GM13976 (cell line): Measurements from ENCODE around the gene MEX3B.

ENCODE experiments used
- DNase-seq: peaks from one replicate; pipeline ENCODE4 v3.0.0; 2012; ENCODE audit warnings: low spot score
- CTCF ChIP-seq: IDR thresholded peaks from 2 replicates; pipeline ENCODE4 v1.5.1; 2012; ENCODE audit warnings: borderline replicate concordance, mild to moderate bottlenecking; ENCODE audit not compliant: insufficient read depth; ENCODE audit errors: extremely low read depth, missing control alignments, control extremely low read depth
- in situ Hi-C: fragments of 300-500 bp; cut with MboI; formaldehyde crosslinking; loops from one replicate; pipeline ENCODE4 v1.12.0; 2022; ENCODE audit warnings: low sequenced_read_pairs, mixed read lengths, inconsistent platforms; ENCODE audit not compliant: unreplicated experiment

MEX3B gene

DNA sequence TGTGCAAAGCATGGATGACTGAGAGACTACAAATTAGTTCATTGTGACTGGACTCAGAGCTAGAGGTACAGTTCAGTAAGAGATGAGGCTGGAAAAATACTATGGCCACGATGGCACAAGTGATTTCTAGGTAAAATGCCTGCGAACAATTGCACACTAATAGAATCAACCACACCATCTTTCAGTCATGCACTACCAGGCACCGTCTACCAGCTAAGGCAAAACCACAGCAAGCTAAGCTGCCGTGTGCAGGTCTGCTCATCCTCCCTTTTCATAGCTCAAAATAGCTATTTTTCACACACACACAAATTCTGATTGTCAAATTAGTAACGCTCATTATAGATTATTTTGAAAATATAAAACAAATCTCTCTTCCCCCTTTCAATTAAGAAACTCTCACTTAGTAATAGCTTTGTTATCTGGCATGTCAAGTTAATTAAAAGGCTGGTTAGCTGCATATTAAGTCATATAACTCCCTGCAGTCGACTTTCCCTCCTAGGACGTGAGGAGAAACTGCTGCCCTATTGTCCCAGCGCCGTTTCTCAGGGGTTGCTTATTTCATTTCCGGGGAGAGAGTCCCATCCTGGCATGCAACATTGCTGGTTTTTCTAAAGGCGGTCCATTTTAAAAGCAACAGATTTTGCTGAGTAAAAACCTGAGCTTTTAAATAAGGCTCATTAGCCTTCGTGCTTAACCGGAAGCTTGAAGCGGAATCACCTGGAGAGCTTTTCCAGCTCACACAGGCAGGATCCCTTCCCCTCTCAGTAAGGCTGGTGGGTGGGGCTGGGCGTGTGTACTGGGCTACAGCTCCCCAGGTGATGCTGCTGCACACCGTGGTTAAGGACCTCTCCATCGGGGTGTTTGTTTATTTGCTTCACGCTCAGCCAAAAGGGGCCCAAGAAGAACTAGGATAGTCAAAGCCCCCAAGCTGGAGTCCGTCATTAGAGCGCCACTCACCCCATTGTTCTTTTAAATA lies 16.9 kb upstream of the MEX3B start:
- DNase-seq = no peak
- in situ Hi-C loops = no loop called here

GRCh38 chr15:82060817-82061216 lies 15.0 kb upstream of the MEX3B start:
- in situ Hi-C loops = no loop called here

More for the DNA sequence above, 16.9 kb upstream of the MEX3B start:
- no peak for TF ChIP-seq CTCF

DNA sequence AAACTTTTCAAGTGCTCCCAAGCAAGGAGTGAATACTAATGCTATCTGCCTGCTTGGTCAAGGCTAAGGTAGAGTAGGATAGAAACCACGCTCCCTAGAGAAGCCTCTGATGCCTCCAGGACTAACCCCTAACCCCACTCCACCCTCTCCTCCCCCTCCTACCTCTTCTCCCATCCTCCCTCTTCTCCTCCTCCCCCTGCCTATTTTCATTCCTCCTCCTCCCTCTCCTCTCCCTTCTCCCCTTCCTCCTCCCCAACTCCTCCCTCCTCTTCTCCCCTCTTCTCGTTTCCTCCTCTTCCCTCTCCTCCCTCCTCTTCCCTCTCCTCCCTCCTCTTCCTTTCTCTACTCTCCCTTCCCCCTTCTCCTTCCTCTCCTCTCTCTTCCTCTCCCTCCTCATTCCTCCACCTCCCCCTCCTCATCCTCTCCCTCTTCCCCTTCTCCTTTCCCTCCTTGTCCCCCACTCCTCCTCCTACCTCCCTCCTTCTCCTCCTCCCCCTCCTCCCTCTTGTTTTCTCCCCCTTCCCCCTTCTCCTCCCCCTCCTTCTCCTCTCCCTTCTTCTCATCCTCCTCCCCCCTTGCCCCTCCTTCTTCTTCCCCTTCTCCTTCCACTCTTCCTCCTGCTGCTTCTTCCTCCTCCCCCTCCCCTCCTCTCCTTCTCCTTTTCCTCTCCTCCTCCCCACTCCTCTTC lies 12.8 kb upstream of the MEX3B start:
- TF ChIP-seq CTCF = no peak
- DNase-seq = no peak
- in situ Hi-C loops = no loop called here

More at GRCh38 chr15:82060817-82061216, 15.0 kb upstream of the MEX3B start:
- TF ChIP-seq CTCF = no peak
- DNase-seq = no peak

DNA sequence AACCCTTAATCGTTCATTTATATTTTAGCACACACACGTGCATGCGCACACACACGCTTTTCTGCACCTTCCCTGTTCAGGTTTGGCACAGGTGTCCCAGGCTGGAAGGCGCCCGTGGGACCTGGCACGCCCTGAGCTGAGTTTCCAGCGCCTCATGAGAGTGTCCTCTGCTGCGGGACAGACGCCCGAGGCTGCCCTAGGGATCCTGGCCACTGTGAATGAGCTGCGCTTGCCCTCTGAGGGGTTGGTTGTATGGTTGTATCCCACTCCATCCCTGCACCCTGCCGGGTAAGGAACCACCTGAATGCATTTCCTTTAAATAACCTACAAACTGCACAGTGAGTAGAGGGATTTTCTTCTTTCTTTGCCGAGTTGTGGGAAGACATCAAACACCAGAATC lies 12.2 kb upstream of the MEX3B start:
- TF ChIP-seq CTCF = no peak
- DNase-seq = no peak
- in situ Hi-C loops = no loop called here

DNA sequence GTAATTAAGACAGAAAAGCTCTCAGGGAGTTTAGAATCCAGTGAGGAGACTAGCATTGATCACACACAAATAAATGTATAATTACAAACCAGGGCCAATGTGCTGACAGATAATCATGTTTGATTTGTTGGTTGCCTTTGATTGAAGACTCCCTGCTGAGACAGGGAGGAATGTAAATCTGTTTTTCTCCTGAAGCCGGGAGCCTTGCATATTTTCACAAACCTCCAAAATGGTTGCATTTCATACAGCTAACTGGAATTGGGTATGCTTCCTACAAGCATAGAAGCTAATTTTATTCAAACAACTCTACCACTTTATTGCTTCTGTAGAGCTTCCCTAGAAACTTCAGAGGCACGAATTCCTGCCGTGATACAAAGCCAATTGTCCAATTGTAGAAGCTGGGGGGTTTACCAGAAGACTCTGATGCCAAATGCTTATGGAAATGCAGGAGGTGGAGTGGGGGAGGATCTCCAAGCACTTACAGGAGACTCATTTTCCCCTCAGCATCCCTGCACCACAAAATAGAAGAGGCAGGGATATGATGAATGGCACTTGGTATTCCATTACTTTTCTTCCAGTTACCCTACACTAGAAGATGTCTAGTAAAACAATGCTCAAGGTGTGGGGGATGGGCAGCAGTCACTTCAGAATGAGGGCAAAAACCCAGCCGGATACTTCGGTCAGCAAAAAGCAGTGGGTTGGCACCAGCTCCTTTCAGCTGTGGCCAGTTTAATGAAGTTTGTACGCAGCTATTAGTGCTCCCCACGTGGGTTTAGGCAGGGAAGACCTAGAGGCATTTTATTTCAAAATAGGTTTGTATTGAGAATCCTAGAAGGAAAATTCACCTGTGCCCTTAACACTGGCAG lies 11.4 kb upstream of the MEX3B start:
- DNase-seq = no peak
- no peak for TF ChIP-seq CTCF
- in situ Hi-C loops = no loop called here

- in situ Hi-C loops = no loop called here
- TF ChIP-seq CTCF = no peak
- no peak for DNase-seq
Measured at GRCh38 chr15:82052751-82053150, 6.9 kb upstream of the MEX3B start.
